ENCODE measurements around the gene LDHA.

Gene LDHA

DNA sequence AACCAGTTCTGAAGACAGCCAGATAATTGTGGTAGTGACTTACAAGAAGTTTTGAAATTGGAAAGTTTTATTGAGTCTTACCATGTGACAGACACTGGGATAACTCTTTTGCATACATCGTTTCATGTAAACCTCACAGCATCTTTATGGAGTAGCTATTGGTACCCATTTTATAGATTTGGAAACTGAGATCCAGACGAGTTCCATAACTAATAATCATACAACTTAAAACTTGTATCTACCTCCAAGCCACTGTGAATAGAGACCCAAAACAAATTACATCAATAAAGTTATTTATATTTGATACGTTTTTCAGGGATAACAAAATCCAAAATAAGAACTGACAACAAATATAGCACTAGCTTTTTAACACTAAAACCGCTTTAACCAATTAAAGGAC is 35.7 kb upstream of the LDHA start:
- Histone ChIP-seq H3K27ac (replicated peaks) (no peak overlapping the region), H3K4me3 (replicated peaks; ENCODE audit: insufficient read depth, low read length) (no peak overlapping the region), H3K27me3 (ENCODE audit: insufficient read depth, poor library complexity, severe bottlenecking) (no peaks in the 10 kb centered on the region)
- no peak for DNase-seq (ENCODE audit: low read depth in 1 of 2, low spot score in 1 of 2)
- TF ChIP-seq SPI1 (IDR thresholded peaks at IDR 0.05; ENCODE audit: borderline replicate concordance, low read depth) (no peak), REST (IDR thresholded peaks at IDR 0.05; ENCODE audit: insufficient replicate concordance, low read depth) (no peak), GABPA (IDR thresholded peaks at IDR 0.05; ENCODE audit: low read depth) (no peak), POLR2AphosphoS5 (IDR thresholded peaks at IDR 0.05; ENCODE audit: low read depth) (no peak)
- TF ChIP-seq, protein P1, sequence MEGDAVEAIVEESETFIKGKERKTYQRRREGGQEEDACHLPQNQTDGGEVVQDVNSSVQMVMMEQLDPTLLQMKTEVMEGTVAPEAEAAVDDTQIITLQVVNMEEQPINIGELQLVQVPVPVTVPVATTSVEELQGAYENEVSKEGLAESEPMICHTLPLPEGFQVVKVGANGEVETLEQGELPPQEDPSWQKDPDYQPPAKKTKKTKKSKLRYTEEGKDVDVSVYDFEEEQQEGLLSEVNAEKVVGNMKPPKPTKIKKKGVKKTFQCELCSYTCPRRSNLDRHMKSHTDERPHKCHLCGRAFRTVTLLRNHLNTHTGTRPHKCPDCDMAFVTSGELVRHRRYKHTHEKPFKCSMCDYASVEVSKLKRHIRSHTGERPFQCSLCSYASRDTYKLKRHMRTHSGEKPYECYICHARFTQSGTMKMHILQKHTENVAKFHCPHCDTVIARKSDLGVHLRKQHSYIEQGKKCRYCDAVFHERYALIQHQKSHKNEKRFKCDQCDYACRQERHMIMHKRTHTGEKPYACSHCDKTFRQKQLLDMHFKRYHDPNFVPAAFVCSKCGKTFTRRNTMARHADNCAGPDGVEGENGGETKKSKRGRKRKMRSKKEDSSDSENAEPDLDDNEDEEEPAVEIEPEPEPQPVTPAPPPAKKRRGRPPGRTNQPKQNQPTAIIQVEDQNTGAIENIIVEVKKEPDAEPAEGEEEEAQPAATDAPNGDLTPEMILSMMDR (IDR thresholded peaks at IDR 0.05; ENCODE audit: insufficient read depth, low read length): no peak

DNA sequence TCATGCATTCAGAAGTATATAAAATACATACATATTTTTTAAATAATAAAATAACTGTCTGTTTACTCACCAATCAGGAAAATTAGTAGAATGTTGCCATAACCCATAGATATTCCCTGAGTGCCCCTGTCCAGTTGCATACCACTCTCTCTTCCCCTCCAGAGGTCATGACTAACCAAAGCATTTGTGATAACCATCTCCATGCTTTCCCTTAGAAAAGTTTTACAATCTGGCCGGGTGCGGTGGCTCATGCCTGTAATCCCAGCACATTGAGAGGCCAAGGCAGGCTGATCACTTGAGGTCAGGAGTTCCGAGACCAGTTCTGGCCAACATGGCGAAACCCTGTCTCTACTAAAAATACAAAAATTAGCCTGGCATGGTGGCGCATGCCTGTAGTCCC is 33.2 kb upstream of the LDHA start:
- H3K4me3 ChIP-seq (replicated peaks; ENCODE audit: insufficient read depth, low read length): no peak overlapping the region
- no peaks in the 10 kb centered on the region for H3K27me3 ChIP-seq (ENCODE audit: insufficient read depth, poor library complexity, severe bottlenecking)
- no peak for DNase-seq (ENCODE audit: low read depth in 1 of 2, low spot score in 1 of 2)
- TF ChIP-seq POLR2AphosphoS5 (IDR thresholded peaks at IDR 0.05; ENCODE audit: low read depth) (no peak), REST (IDR thresholded peaks at IDR 0.05; ENCODE audit: insufficient replicate concordance, low read depth) (no peak), GABPA (IDR thresholded peaks at IDR 0.05; ENCODE audit: low read depth) (no peak), SPI1 (IDR thresholded peaks at IDR 0.05; ENCODE audit: borderline replicate concordance, low read depth) (no peak)
- TF ChIP-seq, protein P1 (IDR thresholded peaks at IDR 0.05; ENCODE audit: insufficient read depth, low read length): no peak
- H3K27ac ChIP-seq (replicated peaks): no peak overlapping the region

- TF ChIP-seq, protein P1 (IDR thresholded peaks at IDR 0.05; ENCODE audit: insufficient read depth, low read length): no peak
- TF ChIP-seq SPI1 (IDR thresholded peaks at IDR 0.05; ENCODE audit: borderline replicate concordance, low read depth) (no peak), REST (IDR thresholded peaks at IDR 0.05; ENCODE audit: insufficient replicate concordance, low read depth) (no peak), POLR2AphosphoS5 (IDR thresholded peaks at IDR 0.05; ENCODE audit: low read depth) (no peak)
- H3K27me3 ChIP-seq (ENCODE audit: insufficient read depth, poor library complexity, severe bottlenecking): no peaks in the 10 kb centered on the region
- DNase-seq (ENCODE audit: low read depth in 1 of 2, low spot score in 1 of 2): no peak
- H3K27ac ChIP-seq (replicated peaks): no peak overlapping the region
- H3K4me3 ChIP-seq (replicated peaks; ENCODE audit: insufficient read depth, low read length): no peak overlapping the region
These were observed 29.8 kb upstream of the LDHA start for GRCh38 chr11:18364495-18365073.
